Tibial artery (tissue), 4 donors: ENCODE results near the gene SPINT2.
"Not testable (repeated sequence)": the region's sequence is repeated elsewhere in the genome, so short reads cannot be mapped to it uniquely, and the experiment has no call there.

Experiments used
- DNase-seq, 2 donors: peaks; one replicate each; pipeline ENCODE4 v3.0.0-alpha.2; 2019
- H3K27ac ChIP-seq, 2 donors: fragments of 200-600 bp; sonication (generic) in 1 of 2; 1 replicate in 1 of 2; 2 replicates in 1 of 2; pipeline ENCODE4 v1.5.1; 2018 to 2019; ENCODE audit warnings: mild to moderate bottlenecking in 1 of 2
- H3K27me3 ChIP-seq, 2 donors: fragments of 200-600 bp; sonication (generic) in 1 of 2; one replicate each; pipeline versions ENCODE4 v1.5.1 to v1.6.0; 2016 to 2019
- H3K36me3 ChIP-seq, 3 donors: fragments of 200-600 bp; sonication (generic) in 2 of 3; one replicate each; pipeline ENCODE4 v1.5.1; 2016 to 2019; ENCODE audit warnings: mild to moderate bottlenecking in 2 of 3
- H3K4me1 ChIP-seq, 4 donors: fragments of 200-600 bp; sonication (generic) in 2 of 4; 1 replicate in 3 of 4; 2 replicates in 1 of 4; pipeline ENCODE4 v1.5.1; 2016 to 2019
- H3K4me3 ChIP-seq, 2 donors: fragments of 200-600 bp; sonication (generic) in 1 of 2; 1 replicate in 1 of 2; 2 replicates in 1 of 2; pipeline ENCODE4 v1.5.1; 2018 to 2019; ENCODE audit warnings: mild to moderate bottlenecking in 2 of 2
- H3K9me3 ChIP-seq, 3 donors: fragments of 200-600 bp; sonication (generic) in 1 of 3; one replicate each; pipeline ENCODE4 v1.5.1; 2016 to 2019
- intact Hi-C: fragments of 100-400 bp; cut with DNase I; formaldehyde crosslinking; loops from one replicate; pipeline ENCODE4 v1.15.0; 2023; ENCODE audit warnings: low total_unique reads
- TF ChIP-seq, protein P1 (sequence below), 2 experiments: fragments of 200-600 bp in 1 of 2; fragments of 450-650 bp in 1 of 2; IDR thresholded peaks; one replicate each; pipeline ENCODE4 v1.5.1; 2017 to 2019; ENCODE audit warnings: antibody characterized with exemption in 2 of 2, mild to moderate bottlenecking in 1 of 2, moderate library complexity in 1 of 2

Gene SPINT2

DNA sequence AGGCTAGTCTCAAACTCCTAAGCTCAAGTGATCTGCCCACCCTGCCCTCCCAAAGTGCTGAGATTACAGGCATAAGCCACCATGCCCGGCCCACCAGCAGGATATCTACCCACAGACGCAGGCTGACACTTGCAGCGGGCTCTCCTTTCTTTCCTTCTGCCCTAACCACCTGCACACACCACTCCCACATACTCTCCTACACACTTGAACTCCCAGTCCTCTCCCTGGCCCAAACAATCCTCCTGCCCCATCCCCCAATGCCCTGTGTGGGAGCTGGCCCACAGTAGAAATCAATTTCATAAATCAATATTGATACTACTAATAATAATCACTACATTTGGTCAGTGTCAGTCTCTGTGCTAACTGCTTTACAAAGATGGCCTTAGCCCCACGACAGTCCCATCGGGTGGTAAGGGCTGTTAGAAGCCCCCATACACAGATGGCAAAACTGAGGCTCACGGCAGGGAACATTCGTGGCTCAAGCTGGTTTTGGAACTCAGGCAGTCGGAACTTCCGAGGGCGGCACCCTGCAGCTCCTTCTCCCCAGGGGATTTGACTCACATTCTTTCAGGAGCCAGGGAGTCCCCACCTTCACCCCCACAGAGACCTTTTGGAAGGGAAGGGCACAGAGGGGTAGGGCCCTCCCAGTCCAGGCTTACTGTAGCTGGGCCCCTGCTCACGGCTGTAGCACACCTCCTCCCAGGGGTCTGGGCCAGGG is 36.9 kb upstream of the SPINT2 start:
- H3K4me1 ChIP-seq = peaks cover 0 to 29% (median 25%) of the 10 kb centered on the region in 4 donors

DNA sequence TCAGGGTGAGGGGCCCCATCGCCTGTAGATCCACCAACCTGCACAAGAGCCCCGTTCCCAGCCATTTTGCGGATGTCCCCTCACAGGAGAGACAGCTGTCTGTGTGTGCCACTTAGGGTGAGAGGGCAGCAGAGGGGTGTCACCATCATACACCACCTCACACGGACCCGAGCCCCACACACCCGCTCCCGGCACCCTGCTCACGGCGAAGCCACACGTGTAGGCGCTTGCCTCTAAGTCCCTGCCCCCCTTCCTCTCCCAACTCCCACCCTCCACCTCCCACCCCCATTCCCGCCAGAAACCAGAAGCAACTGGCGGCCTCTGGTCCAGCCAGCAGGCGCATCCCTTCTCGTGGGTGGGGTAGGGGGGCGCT is 36.4 kb upstream of the SPINT2 start:
- H3K27me3 ChIP-seq = peaks cover 6 to 79% of the 10 kb centered on the region in 2 donors
- TF ChIP-seq, protein P1, sequence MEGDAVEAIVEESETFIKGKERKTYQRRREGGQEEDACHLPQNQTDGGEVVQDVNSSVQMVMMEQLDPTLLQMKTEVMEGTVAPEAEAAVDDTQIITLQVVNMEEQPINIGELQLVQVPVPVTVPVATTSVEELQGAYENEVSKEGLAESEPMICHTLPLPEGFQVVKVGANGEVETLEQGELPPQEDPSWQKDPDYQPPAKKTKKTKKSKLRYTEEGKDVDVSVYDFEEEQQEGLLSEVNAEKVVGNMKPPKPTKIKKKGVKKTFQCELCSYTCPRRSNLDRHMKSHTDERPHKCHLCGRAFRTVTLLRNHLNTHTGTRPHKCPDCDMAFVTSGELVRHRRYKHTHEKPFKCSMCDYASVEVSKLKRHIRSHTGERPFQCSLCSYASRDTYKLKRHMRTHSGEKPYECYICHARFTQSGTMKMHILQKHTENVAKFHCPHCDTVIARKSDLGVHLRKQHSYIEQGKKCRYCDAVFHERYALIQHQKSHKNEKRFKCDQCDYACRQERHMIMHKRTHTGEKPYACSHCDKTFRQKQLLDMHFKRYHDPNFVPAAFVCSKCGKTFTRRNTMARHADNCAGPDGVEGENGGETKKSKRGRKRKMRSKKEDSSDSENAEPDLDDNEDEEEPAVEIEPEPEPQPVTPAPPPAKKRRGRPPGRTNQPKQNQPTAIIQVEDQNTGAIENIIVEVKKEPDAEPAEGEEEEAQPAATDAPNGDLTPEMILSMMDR (IDR thresholded peaks at IDR 0.05) = no peak
- H3K4me3 ChIP-seq = no peak overlapping the region
- intact Hi-C loops = loop anchor here (10.0 kb wide), 1 partner anchor 323 kb away; the partner anchor contains the start of genes SIPA1L3 and WDR87
- DNase-seq = no peak
- no peak overlapping the region for H3K27ac ChIP-seq
- peaks cover 0 to 29% (median 25%) of the 10 kb centered on the region in 4 donors for H3K4me1 ChIP-seq
- H3K36me3 ChIP-seq = no peaks in the 10 kb centered on the region
- no peaks in the 10 kb centered on the region for H3K9me3 ChIP-seq

More for the DNA sequence above, 36.9 kb upstream of the SPINT2 start:
- Histone ChIP-seq H3K27me3 (peaks cover 6 to 84% of the 10 kb centered on the region in 2 donors), H3K4me3 (no peak overlapping the region), H3K9me3 (no peaks in the 10 kb centered on the region), H3K27ac (no peak overlapping the region), H3K36me3 (no peaks in the 10 kb centered on the region)
- TF ChIP-seq, protein P1 (IDR thresholded peaks at IDR 0.05) = no peak
- intact Hi-C loops = loop anchor here (10.0 kb wide), 1 partner anchor 323 kb away; the partner anchor contains the start of genes SIPA1L3 and WDR87
- DNase-seq = no peak

DNA sequence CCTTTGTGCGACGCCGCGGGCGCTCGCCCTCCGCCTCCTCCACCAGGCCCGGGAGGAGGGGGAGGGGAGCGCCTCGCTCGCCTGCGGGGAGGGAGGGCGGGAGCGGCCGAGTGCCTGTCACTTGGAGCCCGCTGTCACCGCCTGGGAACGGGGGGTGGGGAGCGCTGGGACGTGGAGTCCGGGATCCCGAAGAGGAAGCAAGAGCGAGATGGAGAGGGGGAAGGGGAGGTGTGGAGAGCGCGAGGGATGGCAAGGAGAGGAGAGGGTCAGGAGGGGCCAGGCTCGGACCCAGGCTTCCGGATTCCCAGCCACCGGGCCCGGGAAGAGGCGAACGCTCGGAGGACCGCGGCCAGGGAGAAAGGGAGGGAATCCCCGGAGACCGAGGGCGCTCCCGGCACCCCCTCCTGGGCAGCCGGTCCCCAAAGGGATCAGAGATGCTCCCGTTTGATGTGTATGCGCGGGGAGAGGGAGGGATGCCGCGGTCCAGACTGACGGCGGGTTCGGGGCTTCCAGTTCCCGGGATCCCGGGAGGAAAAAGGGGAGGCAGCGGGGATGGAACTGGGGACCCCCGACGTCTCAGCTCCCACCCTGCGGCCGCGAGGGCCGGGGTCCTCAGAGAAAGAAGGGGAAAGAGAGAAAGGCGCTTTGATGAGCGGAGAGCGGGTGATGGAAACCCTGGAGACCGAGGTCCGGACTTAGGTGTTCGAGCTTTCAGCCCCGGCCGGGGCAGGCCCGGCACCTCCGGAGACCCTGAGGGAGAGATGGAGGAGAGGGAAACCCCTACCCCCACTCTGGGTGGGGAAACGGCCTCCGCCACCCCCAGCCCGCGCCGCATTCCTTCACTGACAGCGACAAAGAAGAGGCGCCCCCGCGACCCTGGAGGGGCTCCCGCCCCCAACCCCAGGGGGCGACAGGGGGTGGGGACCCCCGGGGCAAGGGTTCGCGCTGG is 35.6 kb upstream of the SPINT2 start:
- Histone ChIP-seq H3K4me3 (peak overlapping the region in 1 of 2 donors; percentile 16), H3K36me3 (no peaks in the 10 kb centered on the region), H3K4me1 (peaks cover 0 to 26% (median 24%) of the 10 kb centered on the region in 4 donors), H3K27ac (no peak overlapping the region), H3K9me3 (no peaks in the 10 kb centered on the region), H3K27me3 (peaks cover 6 to 71% of the 10 kb centered on the region in 2 donors)
- intact Hi-C loops = loop anchor here (10.0 kb wide), 1 partner anchor 324 kb away; the partner anchor contains the start of genes SIPA1L3 and WDR87
- TF ChIP-seq, protein P1 (IDR thresholded peaks at IDR 0.05) = no peak
- DNase-seq = no peak

DNA sequence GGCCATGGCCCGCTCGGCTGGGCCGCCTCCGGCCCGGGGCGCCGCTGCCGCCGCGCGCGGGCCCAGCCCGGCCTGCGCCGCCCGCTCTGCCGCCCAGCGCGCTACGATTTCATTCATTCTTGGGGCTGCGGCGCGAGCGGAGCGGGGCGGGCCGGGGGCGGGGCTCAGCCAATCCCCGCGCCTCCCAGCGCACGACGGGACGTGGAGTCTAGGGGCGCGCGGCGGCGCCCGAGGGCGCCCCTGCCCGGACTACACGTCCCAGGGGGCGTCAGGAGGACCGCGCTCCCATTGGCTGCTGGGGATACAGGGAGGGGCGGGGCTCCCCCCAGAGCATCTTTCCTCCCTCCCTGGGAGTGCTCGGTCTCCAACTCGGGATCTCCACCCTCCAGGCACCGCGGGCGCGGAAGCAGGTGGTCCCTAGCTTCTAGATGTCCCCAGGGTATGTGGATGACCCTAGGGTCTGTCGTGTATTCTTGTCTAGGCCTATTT is 34.7 kb upstream of the SPINT2 start:
- DNase-seq = no peak
- H3K36me3 ChIP-seq = no peaks in the 10 kb centered on the region
- H3K4me3 ChIP-seq = peak overlapping the region in 1 of 2 donors; percentile 16
- peaks cover 0 to 22% (median 18%) of the 10 kb centered on the region in 4 donors for H3K4me1 ChIP-seq
- intact Hi-C loops = loop anchor here (5.0 to 10.0 kb wide), 2 partner anchors 103 to 325 kb away; partner anchors contain the start of genes SIPA1L3 and WDR87
- no peaks in the 10 kb centered on the region for H3K9me3 ChIP-seq
- peaks cover 6 to 62% of the 10 kb centered on the region in 2 donors for H3K27me3 ChIP-seq
- H3K27ac ChIP-seq = no peak overlapping the region
- TF ChIP-seq, protein P1 (IDR thresholded peaks at IDR 0.05) = no peak

DNA sequence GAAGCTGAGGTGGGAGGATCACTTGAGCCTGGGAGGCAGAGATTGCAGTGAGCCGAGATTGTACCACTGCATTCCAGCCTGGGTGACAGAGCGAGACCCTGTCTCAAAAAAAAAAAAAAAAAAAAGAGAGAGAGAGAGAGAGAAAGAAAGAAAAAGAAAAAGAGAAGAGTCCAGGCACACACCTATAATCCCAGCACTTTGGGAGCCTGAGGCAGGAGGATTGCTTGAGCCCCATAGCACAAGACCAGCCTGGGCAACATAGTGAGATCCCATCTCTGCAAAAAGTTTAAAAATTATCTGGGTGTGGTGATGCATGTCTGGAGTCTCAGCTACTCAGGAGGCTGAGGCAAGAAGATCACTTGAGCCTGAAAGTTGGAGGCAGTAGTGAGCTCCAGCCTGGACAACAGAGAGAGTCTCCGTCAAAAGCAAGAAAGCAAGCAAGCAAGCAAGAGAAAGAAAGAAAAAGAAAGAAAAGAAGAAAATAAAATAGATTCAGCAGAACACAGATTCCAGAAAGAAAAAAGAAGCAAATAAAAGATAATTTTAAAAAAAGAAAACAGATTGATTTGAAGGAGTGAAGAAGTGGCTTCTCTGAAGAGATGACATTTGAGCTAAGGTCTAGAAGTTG is 33.8 kb upstream of the SPINT2 start:
- Histone ChIP-seq H3K4me1 (peaks cover 0 to 22% (median 18%) of the 10 kb centered on the region in 4 donors), H3K27me3 (peaks cover 6 to 53% of the 10 kb centered on the region in 2 donors)
- DNase-seq, H3K4me3 ChIP-seq, H3K9me3 ChIP-seq, H3K36me3 ChIP-seq, H3K27ac ChIP-seq: not testable (repeated sequence)
- intact Hi-C loops = loop anchor here (5.0 kb wide), 1 partner anchor 102 kb away; no protein-coding TSS in a partner anchor
